GM18499 (cell line): ENCODE results near the gene VSTM4.

ENCODE experiments used
- ATAC-seq: cut with Tn5 transposase; IDR thresholded peaks from one replicate; pipeline ENCODE4 v1.9.1; 2021; ENCODE audit warnings: moderate number of reproducible peaks; ENCODE audit not compliant: insufficient read depth, unreplicated experiment

The VSTM4 gene, protein sequence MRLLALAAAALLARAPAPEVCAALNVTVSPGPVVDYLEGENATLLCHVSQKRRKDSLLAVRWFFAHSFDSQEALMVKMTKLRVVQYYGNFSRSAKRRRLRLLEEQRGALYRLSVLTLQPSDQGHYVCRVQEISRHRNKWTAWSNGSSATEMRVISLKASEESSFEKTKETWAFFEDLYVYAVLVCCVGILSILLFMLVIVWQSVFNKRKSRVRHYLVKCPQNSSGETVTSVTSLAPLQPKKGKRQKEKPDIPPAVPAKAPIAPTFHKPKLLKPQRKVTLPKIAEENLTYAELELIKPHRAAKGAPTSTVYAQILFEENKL

DNA sequence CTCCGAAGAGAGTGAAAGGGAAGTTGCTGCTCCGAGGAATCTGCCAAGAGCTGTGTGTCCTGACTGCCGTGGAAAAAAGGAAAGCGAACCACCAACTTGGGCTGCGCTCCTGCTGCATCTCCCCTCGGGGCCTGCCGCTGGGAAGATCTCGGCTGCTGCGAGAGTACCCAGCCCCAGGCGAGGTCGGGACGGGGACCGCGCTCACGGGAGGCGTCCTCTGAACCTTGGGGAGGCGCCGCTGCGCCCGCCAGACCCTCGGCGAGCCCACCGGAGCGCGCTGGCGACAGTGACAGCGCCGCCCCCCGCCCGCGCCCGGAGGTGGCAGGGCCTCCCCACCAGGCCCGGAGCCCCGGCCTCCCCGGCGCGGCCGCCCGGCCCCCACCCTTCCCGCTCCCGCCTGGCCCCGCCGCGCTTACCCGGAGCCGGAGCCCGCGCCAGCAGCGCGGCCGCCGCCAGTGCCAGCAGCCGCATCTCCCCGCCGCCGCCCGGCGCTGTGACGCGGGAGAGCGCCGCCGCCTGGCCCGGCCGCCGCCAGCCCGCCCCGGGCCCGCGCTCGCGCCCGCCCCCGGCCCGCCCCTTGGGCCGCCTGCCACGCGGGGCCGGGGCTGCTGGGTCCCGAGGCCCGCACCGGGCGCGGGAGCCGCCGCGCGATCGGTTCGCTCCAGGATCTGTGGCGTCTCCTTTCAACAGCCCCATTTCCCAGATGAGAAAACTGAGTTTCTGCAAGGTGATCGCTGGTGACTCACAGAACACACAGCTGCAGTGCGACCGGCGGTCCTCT lies at the start of gene VSTM4:
Gene VSTM4, minus strand, starts transcription at position 508 of the 781 bp plus-strand sequence. Its CDS starts 37 bp downstream, at position 471.
- no peak for ATAC-seq

DNA sequence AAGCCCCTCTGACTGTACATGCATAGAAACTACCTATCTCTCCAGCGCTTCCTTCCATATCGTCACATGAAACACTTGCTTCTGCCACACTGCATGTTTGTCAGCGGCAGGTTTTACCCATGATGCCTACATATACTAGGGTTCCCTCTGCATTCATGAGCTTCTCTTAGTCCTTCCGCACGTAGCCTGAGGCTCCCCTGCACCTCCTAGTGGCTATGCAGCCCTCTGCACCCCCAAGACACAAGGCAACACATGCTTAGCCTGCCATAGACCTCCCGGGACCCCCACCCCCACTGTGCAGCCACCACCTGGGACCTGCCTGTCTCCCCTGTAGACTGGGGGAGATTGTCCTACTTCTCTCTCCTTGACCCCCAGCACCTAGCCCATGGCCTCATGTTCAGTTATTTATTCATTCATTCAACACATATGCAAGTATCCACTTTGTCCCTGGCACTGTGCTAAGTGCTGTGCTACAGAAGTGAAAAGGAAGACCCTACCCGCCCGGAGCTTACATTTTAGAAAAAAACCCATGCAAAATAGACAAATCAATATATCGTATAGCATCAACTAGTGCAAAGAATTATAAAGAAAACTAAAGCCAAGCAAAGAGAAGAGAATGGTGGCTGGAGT lies 49.4 kb upstream of the VSTM4 start:
- peak; percentile 69 for ATAC-seq

DNA sequence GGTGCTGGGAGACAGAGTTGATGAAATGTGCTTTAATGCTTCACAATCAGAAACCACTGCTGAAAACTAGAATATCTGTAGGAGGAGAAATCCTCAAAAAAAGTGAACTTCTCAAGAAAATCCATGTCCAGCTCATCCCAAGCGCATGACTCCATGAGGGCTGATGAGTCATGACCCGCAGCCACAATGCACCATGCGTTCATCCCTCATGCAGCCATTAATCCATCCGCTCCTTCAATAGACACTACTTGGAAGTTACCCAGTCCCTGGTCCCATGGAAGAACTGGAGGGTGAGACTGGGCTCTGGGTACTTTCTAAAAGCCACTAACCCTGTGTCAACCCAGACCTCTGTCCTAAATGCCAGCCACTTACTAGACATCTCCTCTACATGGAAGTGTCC lies 48.4 kb upstream of the VSTM4 start:
- no peak for ATAC-seq

DNA sequence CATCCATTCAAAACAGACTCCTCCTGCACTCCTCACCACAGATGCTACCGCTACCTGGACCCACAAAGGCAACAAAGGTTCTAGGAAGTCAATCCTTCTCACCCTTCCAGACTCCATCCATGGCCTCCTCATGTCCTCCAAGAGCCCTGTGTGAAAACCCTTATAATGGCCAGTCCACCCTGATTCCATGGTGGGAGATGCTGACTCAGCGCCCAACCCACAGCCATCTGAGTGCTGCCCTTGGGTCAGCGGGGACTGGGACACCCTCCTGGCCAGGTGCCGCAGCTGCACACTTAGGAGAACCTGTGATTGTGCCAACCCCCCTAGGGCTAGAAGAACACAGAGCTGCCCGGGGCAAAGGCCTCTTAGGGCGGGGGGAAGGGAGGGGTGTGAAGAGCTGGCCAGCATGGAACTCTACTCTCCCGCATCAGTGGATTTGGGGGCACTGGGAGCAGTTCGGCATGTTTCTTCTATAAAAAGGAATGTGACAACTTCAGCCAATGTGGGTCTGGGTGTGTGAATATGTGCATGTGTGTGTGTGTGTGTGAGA lies 47.5 kb upstream of the VSTM4 start:
- ATAC-seq = no peak

DNA sequence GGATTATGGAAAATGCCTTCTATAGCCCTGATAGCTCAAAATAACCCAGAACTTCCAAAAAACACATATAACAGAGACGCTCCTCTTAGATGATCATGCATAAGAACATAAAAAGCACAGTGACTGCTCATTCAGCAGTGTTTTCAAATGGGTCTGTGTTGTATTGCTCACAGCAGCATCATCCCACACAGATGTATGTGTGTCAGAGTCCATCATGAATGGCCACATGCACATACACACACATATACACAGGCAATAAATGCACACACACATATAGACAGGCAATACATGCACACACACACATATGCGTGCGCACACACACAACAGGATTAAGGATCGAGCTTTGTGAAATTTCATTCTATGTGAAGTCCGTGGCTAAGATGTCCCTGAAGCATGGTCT lies 46.7 kb upstream of the VSTM4 start:
- ATAC-seq = no peak

DNA sequence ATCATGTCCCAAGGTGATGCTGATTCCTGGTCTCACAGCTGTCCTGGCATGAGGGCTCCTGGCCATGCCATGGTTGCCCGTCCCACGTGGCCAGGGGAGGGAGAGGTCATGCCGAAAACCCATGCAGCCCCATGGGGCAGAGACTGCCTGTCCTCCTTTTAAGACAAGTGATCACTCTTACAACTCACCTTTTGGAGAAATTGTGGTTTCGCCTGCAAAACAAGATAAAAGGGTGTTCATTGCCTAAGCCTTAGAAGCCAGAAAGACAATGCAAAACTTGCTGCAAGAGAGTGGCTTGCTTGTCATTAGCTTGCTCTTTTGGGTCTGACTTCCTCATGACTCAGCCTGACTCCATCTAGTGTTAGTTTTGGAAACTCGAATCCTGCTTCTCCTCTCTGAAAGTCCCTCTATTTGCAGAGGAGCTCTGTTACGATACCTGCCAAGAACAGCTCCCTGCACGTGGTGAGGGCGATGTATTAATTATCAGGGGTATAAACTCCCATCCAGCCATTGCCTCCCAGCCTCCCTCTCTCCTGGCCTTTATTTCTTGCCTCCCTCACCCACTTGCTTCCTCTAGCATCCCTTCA lies 46.2 kb upstream of the VSTM4 start:
- ATAC-seq = no peak

DNA sequence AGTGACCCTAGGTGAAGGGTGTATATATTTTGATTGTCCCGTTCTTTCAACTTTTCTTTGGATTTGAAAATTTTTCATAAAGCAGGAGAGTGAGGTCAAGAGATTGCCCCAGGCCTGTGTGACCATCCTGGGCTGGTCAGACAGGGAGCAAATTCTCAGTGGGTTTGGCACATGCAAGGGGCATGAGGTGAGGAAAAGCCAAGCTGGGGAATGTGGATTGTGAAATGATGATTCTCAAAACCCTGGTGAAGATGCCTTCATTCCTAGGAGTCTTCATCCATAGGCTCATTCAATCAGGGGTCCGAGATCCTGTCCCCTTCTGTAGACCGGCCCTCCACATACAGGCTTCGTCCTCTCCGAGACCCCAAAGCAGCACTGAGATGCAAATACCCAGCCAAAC lies 45.5 kb upstream of the VSTM4 start:
- no peak for ATAC-seq

DNA sequence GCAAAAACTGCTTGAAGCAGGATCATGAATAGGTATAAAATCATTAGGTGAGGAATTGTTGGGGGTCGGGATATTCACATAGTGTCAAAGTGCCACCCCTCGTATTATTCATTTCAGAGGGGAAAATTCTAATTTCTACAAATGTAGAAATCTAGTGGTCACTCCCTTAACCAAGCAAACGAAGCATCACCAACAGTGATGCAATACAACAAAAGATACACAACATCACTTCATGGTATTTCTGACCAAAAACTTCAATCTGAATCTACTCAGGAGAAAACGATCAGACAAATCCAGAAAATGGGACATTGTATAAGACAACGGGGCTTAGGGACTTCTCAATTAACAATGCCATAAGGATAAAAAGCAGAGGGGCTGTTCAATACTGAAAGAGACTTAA lies 44.8 kb upstream of the VSTM4 start:
- ATAC-seq = no peak

DNA sequence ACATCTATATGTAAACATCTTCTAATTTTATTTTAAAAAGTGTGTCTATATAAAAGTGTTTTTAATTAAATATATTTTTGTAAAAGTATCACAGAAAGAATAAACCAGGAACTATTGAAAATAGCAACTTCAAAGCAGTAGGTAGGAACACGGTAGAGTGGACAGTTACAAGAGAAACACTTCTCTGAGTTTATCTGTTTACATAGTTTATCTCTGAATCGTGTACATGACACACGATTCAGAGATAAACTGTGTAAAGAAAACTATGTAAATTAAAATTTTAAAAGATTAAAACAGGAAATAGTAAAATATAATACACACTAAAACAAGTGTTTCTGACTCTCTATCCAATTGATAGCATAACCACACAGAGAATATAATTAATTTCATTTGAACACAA lies 43.6 kb upstream of the VSTM4 start:
- ATAC-seq = no peak

DNA sequence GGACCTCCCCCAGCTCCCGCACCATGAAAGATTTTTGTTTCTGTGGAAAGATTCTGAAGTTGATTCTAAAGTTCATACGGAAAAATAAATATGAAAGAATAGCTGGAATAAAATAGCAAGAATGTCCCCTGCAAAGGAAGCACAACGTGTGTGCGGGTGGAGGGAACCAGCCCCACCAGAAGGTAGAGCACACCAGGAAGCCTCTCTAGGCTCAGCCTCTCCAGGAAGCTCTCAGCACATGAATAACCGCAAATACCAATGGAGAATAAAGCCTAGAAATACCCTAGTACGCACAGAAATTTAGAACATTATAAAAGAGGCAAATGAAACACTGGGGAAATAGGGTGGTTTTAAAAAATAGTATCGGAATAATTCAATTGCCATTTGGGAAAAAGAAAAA lies 43.1 kb upstream of the VSTM4 start:
- no peak for ATAC-seq

DNA sequence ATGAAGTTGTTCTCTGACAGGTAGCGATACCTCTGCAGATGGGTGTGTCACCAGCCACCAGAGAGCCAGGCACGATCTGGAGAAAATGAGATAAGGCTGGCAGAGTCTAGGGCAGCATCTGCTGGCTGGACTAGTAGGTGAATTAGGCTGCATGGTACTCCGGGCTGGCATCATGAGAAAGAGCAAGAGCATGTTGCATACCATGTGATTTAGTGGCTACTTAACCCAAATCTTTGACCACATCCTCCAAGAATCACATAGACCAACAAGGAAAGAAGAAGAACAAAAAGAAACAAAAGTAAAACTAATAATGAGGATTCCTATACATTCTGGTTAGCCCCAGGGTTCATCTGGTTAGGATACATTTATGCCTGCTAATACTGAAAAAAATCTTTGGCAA lies 41.9 kb upstream of the VSTM4 start:
- no peak for ATAC-seq

DNA sequence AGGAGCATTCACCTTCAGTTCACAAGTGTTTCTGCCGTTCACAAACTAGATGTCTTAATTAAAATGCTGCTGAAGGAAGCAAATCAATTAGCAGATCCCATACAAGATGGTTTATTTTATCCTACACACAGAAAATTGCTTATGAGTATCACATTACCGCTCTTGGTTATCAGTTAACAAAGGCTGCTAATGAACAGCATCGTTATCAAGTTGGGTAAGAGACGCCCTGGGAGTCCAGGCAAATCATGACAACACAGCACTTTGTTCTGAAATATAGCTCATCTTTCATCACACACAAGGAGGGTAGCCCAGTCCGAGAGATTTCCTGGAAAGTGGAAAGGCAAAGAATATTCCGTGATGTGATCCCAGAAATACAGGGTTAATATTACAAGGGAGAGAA lies 39.3 kb upstream of the VSTM4 start:
- no peak for ATAC-seq

DNA sequence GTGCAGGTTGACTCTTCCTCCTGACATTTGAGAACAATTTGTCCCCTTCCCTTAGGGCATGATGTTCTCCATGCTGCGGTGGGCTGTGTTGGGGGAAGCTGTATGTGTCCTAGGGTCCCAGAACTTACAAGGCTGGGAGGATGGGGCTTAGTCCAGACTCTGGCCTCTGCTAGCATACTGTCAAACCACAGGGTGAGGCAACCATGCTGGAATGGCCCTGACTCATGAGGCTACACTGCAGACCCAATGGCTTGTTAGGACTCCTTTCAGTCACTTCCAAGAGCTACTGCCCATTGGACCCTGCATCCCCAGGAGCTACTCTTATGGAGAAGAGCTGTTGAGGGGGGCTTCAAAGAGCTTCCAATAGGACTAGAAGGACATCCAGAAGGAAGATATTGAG lies 38.6 kb upstream of the VSTM4 start:
- no peak for ATAC-seq

DNA sequence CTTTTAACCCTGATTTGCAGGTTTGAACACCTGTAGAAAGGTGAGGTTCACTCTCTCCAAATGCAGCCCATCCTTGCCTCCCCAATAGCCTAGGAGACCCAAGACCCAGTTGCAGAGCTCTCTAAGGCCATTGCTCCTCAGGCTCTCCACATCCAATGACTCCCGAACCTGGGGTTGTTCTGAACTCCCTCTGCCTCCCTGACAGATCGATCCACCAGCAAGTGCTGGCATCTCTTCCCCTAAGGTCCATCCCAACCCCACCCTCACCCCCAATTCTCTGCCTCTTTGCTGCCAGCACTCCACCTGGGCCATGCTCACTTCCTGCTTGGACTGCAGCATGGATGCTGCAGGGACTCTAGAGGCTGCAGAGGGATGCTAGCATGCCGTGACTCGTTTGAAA lies 37.8 kb upstream of the VSTM4 start:
- ATAC-seq = no peak

DNA sequence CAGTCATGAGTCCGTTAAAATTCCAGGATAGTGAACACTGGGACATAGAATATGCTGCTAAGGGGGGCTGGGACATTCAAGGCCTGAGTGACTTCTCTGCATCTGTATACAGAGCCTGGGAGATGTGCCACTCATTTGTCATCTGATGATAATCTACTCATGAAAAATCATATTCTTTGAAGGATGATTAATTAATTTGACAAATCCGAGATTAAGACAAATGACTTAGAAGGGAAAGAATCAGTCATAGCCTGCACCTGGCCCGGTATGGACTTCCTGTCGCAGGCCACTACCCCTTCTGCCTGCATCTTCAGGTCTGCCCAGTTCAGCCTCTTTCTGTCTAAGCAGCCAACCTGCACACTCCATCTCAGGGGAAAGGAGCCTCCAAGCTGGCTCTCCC lies 37.3 kb upstream of the VSTM4 start:
- ATAC-seq = no peak

DNA sequence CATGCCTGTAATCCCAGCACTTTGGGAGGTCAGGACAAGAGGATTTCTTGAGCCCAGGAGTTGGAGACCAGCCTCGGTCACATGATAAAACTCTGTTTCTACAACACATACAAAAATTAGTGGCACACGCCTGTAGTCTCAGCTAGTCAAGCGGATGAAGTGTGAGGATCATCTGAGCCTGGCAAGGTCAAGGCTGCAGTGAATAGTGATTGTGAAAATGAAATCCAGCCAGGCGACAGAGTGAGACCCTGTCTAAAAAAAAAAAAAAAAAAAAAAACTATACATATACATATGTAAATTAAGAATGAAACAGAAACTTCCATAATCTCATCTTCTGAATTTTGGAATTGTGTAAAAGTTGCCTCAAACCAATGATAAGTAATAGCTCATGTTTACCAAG lies 36.7 kb upstream of the VSTM4 start:
- ATAC-seq = no peak

DNA sequence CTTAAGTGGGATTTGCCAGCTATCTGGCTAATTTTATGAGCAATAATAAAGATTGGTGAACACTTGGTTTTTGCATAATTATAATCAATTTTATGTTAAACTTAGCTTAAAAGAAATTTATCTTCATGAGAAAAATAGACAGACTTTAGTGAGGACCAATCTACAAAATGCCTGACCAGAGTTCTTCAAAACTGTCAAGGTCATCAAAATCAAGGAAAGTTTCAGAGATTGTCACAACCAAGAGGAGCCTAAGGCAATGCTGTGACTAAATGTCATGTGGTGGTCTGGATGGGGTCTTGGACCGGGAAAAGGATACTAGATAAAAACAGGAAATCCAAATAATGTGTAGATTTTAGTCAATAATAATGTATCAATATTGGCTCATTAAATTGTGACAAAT lies 36.2 kb upstream of the VSTM4 start:
- no peak for ATAC-seq

DNA sequence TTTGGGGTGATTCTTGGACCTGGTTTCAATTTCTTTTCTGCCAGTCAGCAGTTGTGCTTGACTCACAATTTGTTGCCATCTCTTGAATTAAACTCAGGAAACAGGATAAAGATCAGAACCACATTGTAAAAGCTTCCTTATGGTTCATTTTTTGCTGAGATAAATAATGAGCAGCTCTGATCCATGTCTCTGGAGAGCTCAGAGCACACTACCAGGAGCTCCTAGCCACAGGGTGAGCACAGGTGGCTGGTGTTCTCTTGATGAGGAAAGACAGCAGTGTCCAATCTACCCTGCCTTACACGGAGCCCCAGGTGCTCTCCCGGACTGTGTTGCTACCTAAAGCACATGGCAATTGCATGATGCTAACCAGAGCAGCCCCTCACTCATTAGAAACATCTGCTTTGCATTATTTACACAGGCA lies 35.7 kb upstream of the VSTM4 start:
- ATAC-seq = no peak

DNA sequence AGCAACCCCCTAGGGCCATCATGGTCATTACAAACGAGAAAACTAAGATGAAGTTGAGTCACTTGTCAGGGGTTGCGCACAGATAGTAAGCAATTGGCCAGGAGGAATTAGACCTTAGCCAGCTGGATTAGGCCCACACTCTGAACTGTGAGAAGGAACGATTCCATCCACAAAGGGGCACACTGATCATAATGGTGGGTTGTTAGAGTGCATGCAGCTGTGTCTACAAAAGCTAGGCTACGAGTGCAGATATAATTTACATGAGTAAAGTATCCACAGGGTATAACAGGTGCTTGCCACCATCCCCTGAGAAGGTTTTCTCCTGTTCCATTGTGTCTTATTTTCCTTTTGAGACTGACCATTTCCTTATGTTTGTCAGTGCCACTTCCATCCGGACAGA lies 35.1 kb upstream of the VSTM4 start:
- no peak for ATAC-seq

DNA sequence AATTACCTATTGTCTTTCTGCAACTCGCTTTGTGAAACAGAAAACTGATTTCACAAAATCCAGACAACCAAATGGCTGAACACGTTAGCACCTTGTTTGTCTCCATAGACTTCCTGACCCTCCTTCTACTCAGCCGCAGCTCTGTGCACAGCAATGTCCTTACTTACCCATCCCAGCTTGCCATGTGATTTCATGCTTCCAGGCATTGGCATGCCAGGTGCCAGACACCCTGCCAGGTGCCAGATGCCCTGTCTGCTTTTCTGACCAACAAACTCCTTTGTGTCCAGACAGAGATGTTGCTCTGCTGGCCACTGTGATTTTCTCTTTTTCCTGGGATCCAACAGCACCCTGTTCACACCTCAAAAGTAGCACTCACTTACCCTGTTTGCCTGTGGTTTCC lies 34.6 kb upstream of the VSTM4 start:
- ATAC-seq = no peak
